ENCODE data around the gene HTRA3.

The HTRA3 gene

DNA sequence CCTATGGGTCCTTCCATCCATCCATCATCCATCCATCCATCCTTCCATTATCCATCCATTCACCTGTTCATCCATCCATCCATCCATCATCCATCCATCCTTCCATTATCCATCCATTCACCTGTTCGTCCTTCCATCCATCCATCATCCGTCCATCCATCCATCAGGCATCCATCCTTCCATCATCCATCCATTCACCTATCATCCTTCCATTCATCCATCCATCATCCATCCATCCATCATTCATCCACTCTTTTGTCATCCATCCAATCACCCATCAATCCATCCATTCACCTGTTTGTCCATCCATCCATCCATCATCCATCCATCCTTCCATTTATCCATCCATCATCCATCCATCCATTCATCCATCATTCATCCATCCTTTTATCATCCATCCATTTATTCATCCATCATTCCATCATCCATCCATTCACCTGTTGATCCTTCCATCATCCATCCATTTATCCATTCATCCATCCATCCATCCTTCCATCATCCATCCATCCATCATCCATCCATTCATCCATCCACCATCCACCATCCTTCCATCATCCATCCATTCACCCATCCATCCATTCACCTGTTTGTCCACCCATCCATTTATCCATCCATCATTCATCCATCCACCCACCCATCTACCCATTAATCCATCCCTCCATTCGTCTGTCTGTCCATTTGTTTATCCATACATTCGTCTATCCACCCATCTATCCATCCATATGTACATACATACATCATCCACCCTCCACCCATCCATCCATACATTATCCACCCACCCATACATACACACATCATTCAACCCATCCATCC is 35.7 kb upstream of the HTRA3 start:
- no peak for DNase-seq (ENCODE audit: extremely low read depth in 1 of 2, low read depth in 1 of 2)

DNA sequence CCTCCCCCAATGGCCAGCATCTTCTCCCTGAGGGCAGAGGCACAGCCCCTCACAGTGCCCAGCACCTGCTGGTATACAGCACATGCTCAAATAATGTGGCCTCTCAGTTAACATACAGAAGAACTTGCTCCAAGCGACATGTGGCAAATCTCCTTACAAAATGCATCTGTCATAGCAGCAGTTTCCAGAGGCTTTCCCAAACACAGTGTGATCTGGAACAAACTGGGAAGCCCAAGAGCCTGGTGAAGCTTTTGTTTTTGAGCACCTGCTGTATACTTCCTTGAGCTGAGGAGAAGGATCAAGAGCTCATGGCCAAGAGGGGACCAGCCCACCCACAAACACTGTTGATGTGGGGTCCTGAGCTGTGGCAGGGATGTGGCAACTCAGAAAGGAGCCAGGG is 34.8 kb upstream of the HTRA3 start:
- DNase-seq (ENCODE audit: extremely low read depth in 1 of 2, low read depth in 1 of 2): no peak

DNA sequence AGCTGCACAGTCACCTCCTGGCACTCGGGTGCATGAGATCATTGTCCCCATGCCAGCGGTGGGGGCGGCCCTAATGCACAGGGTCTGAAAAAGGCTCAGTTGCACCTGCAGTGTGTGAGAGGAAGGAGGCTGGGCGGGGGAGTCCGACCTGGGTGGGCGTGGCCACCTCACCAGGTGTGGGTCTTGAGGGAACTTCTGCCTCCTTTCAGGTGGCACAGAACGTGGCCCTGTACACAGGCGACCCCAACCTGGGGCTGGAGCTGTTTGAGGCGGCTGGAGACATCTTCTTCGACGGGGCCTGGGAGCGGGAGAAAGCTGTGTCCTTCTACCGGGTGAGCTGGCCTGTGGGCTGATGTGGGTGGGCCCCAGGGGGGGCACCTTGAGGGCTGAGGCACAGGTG is 34.3 kb upstream of the HTRA3 start:
- DNase-seq (ENCODE audit: extremely low read depth in 1 of 2, low read depth in 1 of 2): no peak

DNA sequence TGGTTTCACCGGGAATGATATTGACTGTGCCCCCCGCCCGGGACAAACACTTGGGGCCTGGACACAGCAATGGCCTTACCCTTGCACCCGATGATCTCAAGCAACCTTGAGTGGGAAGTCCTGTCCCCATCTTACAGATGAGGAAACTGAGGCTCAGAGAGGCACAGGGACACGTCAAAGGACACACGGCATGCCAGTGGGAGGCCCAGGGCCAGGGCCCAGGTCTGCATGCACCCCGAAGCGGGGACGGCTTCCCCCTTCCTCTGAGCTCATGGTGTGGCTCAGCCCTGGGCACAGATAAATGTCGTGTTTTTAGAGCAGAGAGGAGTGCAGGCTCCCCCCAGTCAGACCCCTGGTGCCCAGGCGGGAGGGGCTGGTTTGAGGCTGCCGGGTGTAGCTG is 33.9 kb upstream of the HTRA3 start:
- no peak for DNase-seq (ENCODE audit: extremely low read depth in 1 of 2, low read depth in 1 of 2)

DNA sequence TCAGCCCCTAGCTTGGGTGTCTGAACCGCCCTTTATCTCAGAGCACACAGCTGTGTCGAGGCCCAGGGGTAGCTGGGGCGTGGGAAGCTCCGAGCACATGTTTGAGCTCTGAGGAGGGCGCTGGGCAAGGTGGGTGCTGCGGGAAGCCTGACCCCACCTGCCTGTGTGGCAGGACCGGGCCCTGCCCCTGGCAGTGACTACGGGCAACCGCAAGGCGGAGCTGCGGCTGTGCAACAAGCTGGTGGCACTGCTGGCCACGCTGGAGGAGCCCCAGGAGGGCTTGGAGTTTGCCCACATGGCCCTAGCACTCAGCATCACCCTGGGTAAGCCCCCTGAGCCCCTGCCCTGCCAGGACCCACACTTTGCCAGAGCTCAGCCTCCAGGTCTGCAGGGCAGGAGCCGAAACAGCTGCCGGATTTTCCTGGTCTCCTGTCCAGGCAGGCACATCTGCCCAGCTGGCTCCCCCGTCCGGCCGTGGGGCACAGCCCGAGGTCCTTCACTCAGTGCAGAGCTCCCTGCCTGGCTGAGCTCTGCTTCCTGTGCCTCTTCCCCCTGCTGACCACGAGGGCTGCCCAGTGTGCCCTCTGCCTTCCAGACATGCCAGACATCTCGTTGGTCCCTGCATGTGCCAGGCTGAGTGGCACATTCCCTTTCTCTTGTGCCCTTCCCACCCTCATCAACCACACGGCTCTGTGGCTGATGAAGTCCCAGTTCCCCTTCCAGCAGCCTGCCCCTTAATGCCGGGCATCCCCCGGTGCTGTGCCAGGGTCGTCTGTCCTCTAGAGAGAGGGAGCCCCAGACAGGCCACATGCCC is 33.2 kb upstream of the HTRA3 start:
- DNase-seq (ENCODE audit: extremely low read depth in 1 of 2, low read depth in 1 of 2): no peak

DNA sequence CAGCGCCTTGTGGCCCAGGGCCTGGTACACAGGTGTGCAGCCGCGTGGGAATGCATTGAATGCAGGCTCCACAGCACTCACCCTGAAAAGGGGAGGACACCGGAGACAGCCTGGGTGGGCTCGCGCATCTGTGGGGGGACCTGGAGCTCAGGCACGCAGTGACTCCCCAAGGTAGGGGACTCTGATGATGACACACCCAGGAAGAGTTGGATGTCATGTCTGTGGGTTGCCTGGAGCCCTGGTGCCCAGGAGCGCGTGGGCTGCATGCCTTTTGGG is 32.7 kb upstream of the HTRA3 start:
- DNase-seq (ENCODE audit: extremely low read depth in 1 of 2, low read depth in 1 of 2): no peak

DNA sequence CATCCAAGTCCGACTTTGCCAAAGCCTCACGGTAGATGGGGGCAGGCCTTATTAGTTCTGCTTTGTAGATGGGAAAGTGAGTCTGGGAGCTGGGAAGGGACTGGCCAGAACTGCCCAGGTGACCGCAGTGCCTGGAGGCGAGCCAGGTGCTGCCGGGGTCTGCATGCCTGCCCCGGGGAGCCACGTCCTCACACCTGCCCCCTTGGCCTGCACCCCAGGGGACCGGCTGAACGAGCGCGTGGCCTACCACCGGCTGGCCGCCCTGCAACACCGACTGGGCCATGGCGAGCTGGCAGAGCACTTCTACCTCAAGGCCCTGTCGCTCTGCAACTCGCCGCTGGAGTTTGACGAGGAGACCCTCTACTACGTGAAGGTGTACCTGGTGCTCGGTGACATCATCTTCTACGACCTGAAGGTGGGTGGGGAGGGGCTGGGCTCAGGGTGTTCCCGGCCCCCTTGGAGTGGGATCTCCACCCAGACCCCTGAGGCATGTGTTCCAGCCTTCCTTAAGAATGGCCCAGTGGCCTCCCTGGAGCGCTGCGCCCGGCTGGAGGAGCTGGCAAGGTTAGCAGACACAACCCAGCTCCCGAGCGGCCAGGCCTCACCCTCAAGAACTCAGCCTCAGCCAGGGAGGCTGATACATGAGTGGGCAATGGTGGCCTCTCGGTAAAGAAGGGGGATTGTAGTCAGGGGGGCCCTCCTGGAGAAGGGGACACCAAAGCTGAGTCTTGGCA is 32.1 kb upstream of the HTRA3 start:
- DNase-seq (ENCODE audit: extremely low read depth in 1 of 2, low read depth in 1 of 2): no peak

DNA sequence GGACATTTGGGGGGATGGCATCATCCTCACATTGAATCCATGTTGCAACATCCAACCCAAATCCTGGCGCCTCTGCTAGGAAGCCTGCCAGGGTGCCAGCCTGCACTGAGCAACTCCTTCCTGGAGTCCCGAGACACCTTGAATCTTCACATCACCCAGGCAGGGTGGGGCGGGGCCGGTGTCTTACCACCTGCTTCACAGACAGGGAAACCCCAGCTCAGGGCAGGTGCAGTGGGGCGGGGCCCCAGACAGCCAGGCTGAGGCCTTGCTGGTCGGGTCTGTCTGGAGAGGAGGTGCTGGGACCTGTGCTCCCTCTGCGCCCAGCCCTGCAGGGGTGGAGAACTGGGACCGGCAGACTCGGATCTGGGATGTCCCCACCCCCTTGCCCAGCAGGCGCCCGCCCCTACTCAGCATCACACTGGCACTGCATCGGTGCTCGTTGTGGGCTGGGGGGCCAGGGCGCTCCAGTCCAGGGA is 31.5 kb upstream of the HTRA3 start:
- no peak for DNase-seq (ENCODE audit: extremely low read depth in 1 of 2, low read depth in 1 of 2)

DNA sequence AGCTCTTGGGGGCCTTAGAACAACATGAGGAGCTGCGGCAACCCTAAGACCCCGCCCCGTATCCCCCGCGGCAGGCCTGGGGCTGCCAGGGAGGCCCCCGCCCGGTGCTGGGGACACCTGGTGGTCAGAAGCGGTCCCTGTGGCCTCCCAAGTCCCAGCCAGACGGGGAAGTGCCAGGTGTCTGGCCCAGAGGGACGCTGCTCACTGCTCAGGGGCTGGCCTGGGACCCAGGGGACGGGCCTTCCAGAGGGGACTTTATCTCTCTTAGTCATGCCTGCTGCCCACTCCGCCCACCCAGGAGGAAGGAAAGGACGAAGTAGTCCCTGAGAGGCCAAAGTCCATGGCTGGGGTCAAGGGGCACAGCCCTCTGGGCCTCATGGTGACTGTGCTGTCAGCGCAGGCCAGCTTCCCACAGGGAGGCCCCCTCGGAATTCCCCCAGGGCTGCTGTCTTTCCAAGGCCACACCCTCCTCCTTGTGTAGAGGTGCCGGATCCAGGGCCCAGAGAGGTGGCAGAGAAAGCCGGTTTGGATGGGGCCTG is 31.0 kb upstream of the HTRA3 start:
- DNase-seq (ENCODE audit: extremely low read depth in 1 of 2, low read depth in 1 of 2): no peak

DNA sequence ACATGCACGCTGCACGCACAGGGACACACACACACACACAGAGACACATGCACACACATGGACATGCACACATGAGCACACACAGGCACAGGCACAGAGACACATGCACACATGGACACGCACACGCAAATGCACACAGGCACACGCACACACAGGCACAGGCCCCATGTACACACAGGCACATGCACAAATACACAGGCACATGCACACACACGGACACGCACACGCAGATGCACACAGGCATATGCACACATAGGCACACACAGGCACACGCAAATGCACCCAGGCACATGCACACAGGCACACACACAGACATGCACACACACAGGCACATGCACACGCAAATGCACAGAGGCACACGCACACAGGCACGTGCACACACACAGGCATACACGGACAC is 30.3 kb upstream of the HTRA3 start:
- DNase-seq (ENCODE audit: extremely low read depth in 1 of 2, low read depth in 1 of 2): no peak

DNA sequence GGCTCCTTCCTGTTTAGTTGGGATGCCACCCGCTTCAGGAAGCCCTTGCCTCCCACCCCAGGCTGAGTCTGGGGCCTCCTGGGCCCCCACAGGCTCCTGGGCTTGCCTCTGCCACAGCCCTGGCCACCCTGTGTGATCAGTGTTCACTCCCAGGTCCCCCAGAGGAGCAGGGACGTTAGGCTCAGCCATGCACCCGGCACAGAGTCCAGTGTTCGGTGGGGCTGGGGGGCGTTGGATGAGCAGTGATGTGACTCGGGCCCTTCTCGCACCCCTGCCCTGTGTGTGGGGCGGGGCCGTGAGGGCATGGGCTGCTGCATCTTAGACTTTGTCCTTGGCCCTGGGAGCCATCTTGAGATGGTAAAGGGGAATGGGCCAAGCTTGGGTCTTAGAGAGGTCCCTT is 29.9 kb upstream of the HTRA3 start:
- no peak for DNase-seq (ENCODE audit: extremely low read depth in 1 of 2, low read depth in 1 of 2)

DNA sequence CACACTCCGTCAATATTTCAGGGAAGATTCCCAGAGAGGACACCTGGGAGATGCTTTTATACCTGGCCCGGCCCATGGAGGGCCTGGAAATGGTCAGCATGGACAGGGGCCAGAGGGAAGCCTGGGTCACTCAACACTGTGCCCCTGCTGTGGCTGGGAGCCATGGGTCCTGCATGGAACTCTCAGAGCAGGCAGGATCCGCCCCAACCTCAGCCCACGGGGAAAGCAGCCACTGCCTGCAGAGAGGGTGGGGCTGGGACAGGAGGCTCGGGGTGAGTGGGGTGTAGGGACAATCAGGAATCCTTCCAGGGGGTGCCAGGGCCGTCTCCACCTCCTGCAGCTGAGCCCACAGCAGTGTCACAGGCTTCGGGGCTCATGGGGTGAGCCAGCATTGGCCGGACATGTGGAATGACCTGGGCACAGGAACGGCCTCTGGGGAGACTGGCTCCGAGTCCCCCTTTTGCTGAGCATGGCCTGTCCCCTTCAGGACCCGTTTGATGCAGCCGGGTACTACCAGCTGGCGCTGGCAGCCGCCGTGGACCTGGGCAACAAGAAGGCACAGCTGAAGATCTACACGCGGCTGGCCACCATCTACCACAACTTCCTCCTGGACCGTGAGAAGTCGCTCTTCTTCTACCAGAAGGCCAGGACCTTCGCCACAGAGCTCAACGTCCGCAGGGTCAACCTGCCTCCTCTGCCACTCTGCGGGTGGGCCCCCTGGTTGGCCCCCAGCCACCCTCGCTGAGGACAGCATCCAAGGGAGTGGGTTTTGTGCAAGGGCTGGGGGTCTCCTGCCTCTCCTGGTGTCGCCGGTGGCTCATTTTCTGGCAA is 29.1 kb upstream of the HTRA3 start:
- DNase-seq (ENCODE audit: extremely low read depth in 1 of 2, low read depth in 1 of 2): no peak

DNA sequence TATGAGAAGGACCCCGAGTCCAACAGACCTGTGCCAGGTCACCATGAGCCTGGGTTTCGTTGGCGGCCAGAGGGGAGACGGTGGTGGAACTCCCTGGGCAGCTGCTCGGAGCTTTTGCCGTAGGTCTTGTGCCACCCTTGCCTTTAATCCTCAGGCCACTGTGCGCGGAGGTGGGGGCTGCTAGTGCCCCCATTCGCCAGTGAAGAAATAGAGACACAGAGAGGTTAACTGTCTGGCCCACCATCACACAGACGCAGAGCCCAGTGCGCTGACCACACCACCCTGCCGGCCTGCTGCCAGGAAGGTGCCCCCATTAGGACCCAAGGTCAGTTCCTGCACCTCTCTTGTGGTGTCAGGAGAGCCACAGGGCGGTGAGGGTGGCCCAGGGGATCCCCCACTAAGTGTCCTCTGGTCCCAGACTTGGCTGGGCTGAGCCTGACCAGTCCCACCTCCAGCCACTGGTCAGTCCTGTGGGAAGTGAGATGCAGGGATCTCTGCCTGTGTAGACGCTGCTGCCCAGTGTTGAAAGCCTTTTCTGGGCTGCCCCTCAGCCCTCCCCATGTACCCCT is 28.3 kb upstream of the HTRA3 start:
- no peak for DNase-seq (ENCODE audit: extremely low read depth in 1 of 2, low read depth in 1 of 2)

DNA sequence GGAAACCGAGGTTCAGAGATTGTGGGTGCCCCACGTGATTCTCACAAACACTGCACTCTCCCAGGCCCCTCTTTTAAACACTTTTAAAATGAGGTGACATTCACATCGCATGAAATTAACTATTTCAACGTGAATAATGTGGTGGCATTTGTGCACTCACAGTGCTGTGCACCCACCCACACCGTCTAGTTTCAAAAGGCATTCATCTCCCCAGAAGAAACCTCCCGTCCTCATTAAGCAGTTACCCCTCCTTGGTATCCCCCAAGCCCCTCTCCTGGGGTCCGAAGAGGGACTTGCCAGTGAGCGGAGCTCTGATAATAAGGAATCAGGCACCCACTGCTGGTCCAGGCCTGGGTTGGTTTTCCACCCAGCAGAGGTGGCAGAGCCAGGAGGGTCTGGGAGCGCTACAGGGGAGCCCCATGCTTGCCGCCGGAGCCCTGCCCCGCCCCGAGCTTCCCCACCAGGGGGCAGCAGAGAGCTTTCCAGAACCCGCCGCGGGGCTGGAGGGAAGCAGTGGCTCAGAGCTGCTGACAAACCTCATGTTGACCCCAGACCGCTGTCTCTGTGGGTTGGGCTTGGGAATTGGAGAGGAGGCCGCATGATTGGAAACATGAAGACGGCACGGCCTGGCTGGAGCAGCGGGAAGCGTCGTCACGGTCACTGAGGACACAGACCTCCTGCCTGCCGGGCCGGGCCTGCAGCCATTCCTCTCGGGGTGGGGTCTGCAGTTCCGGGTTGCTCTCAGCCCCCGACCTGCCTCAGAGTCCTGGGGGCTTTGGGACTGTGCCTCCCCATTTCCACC is 27.5 kb upstream of the HTRA3 start:
- peak; percentile 55 to 56 for DNase-seq (ENCODE audit: extremely low read depth in 1 of 2, low read depth in 1 of 2)

DNA sequence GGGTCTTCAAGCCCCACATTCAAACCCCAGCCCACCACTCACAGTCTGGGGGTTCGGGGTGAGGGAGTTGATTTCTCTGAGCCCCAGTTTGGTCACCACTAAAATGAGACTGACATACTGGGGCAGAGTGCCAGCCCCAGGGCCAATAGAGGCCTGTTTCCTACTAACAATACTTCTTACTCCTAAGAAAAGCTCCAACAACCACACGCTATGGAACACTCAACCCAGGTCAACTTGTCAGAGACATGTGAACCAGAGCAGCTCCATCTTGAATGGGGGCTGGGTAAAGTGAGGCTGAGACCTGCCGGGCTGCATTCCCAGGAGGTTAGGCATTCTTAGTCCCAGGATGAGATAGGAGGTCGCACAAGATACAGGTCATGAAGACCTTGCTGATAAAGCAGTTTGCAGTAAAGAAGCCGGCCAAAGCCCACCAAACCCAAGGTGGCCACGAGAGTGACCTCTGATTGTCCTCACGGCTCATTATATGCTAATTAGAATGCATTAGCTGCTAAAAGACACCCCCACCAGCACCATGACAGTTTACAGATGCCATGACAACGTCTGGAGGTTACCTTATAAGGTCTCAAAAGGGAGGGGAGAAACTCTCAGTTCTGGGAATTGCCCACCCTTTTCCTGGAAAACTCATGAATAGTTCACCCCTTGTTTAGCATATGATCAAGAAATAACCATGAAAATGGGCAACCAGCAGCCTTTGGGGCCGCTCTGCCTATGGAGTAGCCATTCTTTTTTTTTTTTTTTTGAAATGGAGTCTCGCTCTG is 26.6 kb upstream of the HTRA3 start:
- DNase-seq (ENCODE audit: extremely low read depth in 1 of 2, low read depth in 1 of 2): no peak

DNA sequence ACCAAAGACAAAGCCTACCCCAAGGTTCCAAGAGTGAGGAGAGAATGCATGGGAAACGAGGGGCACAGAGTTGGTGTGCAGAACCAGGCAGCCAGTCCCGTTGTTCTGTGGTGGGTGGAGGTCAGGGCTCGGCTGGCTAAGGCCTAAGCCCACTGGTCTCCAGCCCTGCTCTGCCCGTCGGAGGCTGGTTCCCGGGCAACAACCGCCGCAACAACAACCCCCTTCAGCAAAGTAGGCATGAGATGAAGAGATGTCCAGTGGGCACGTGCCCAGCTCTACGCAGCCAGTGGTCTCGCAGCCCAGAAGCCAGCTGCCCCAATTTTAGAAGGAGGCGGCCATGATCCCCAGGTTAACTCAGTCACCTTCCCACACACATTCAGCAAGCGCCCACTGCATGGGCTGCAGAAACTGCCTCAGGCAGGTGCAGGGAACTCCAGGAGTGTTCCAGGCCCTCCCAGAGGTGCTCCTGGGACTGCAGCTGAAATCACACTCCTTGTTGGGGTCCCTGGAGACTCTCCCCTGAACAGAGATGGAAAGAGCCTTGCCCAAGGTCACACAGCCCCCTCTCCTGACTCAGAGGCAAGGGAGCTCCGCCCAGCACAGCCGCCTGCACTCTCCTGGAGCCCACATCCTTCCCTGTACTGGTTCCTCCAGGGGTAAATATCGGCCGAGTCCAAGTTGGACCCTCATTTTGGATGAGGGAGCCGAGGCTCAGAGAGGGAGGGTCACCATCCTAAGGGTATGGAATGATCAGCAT is 25.4 kb upstream of the HTRA3 start:
- DNase-seq (ENCODE audit: extremely low read depth in 1 of 2, low read depth in 1 of 2): no peak

DNA sequence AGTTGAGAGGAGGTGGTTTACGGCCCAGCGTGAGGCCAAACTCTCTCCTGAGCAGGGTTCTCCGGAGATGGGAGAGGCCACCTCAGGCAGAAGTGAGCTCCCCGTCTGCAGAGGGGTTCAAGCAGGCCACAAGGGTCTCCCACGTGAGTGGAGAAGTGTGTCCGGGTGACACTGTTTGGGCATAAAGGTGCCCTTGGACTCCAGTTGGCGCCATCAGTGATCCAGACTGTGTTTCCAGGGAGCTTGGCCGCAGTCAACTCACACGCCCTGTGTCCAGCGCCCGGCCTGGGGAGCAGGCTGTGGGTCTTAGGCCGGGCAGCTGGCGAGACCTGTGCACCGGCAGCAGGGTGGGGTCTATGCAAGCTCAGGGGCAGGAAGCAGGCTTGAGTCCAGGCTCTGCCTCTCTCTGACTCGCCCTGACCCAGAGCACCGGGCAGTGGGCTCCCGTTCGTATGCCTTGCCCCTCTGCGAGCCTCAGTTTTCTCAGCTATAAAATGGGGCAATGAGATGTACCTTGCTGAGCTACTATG is 24.6 kb upstream of the HTRA3 start:
- no peak for DNase-seq (ENCODE audit: extremely low read depth in 1 of 2, low read depth in 1 of 2)

Data from stimulated activated CD8-positive, alpha-beta memory T cell treated with anti-CD3 and anti-CD28 coated beads, Interleukin-7, amount 100 ng/mL, for 48 hours (primary cell).